H9 (cell line): ENCODE data around the gene VPREB3. TPM values are rescaled to one million over a fixed set of nuclear protein-coding genes. Genes with fewer than 3 reads are reported as not detected.

Experiments used
- DNase-seq: peaks from one replicate; pipeline ENCODE4 v3.0.0-alpha.2; 2017
- H2AFZ ChIP-seq: one replicate; pipeline ENCODE4 v1.6.1; 2013; ENCODE audit warnings: mild to moderate bottlenecking, low read length, control low read depth, moderate library complexity
- H2AK5ac ChIP-seq: 2 replicates; pipeline ENCODE4 v1.6.1; 2013; ENCODE audit warnings: low read length, control low read depth, mixed read lengths; ENCODE audit not compliant: insufficient read length
- H2BK120ac ChIP-seq: one replicate; pipeline ENCODE4 v1.6.1; 2013; ENCODE audit warnings: low read depth, mild to moderate bottlenecking, low read length, control low read depth, inconsistent platforms; ENCODE audit not compliant: poor library complexity, severe bottlenecking
- H2BK12ac ChIP-seq: 2 replicates; pipeline ENCODE4 v1.6.1; 2013; ENCODE audit warnings: low read length, control low read depth, mixed read lengths, low read depth; ENCODE audit not compliant: insufficient read length
- H2BK15ac ChIP-seq: 2 replicates; pipeline ENCODE4 v1.6.1; 2013; ENCODE audit warnings: low read depth, low read length, control low read depth
- H2BK20ac ChIP-seq: one replicate; pipeline ENCODE4 v1.6.1; 2013; ENCODE audit warnings: low read depth, mild to moderate bottlenecking, low read length, control low read depth, inconsistent platforms; ENCODE audit not compliant: poor library complexity, severe bottlenecking
- H2BK5ac ChIP-seq: 2 replicates; pipeline ENCODE4 v1.6.1; 2013; ENCODE audit warnings: low read length, control low read depth, mixed read lengths; ENCODE audit not compliant: insufficient read length
- H3K14ac ChIP-seq: 2 replicates; pipeline ENCODE4 v1.6.1; 2013; ENCODE audit warnings: low read length, control low read depth; ENCODE audit not compliant: insufficient read depth
- H3K18ac ChIP-seq: 2 replicates; pipeline ENCODE4 v1.6.1; 2013; ENCODE audit warnings: low read depth, mild to moderate bottlenecking, mixed read lengths, low read length, control low read depth; ENCODE audit not compliant: insufficient read length
- H3K23ac ChIP-seq: 2 replicates; pipeline ENCODE4 v1.6.1; 2013; ENCODE audit warnings: low read length, control low read depth, mixed read lengths, low read depth; ENCODE audit not compliant: insufficient read length
- H3K23me2 ChIP-seq: 2 replicates; pipeline ENCODE4 v1.6.1; 2013; ENCODE audit warnings: low read depth, mild to moderate bottlenecking, mixed read lengths, low read length, control low read depth; ENCODE audit not compliant: insufficient read length, poor library complexity, severe bottlenecking
- H3K27ac ChIP-seq: 2 replicates; pipeline ENCODE4 v1.5.1; 2013; ENCODE audit warnings: low read length, control low read depth, mixed read lengths, low read depth; ENCODE audit not compliant: insufficient read length
- H3K27me3 ChIP-seq: 2 replicates; pipeline ENCODE4 v1.6.1; 2013; ENCODE audit warnings: low read length, control low read depth, inconsistent platforms; ENCODE audit not compliant: insufficient read depth
- H3K4ac ChIP-seq: 2 replicates; pipeline ENCODE4 v1.6.1; 2013; ENCODE audit warnings: low read depth, mild to moderate bottlenecking, control low read depth, inconsistent platforms, low read length, moderate library complexity
- H3K4me1 ChIP-seq: 2 replicates; pipeline ENCODE4 v1.6.1; 2013; ENCODE audit warnings: low read length, control low read depth, inconsistent platforms; ENCODE audit not compliant: insufficient read depth
- H3K4me2 ChIP-seq: 2 replicates; pipeline ENCODE4 v1.6.1; 2013; ENCODE audit warnings: low read length, control low read depth, mixed read lengths; ENCODE audit not compliant: insufficient read length, insufficient read depth
- H3K56ac ChIP-seq: 2 replicates; pipeline ENCODE4 v1.6.1; 2013; ENCODE audit warnings: low read depth, mild to moderate bottlenecking, mixed read lengths, low read length, control low read depth; ENCODE audit not compliant: insufficient read length
- H3K79me1 ChIP-seq: 2 replicates; pipeline ENCODE4 v1.6.1; 2013; ENCODE audit warnings: low read depth, mild to moderate bottlenecking, moderate library complexity, low read length, control low read depth, inconsistent platforms; ENCODE audit not compliant: insufficient read depth, poor library complexity, severe bottlenecking
- H3K79me2 ChIP-seq: 2 replicates; pipeline ENCODE4 v1.6.1; 2013; ENCODE audit warnings: low read length, control low read depth, inconsistent platforms; ENCODE audit not compliant: insufficient read depth
- H3K9ac ChIP-seq: 2 replicates; pipeline ENCODE4 v1.6.1; 2013; ENCODE audit warnings: low read length, control low read depth, mixed read lengths; ENCODE audit not compliant: insufficient read length; ENCODE audit errors: extremely low read depth
- H3K9me3 ChIP-seq: one replicate; pipeline ENCODE4 v1.6.1; 2013; ENCODE audit warnings: low read depth, low read length, inconsistent platforms; ENCODE audit not compliant: control insufficient read depth
- H3T11ph ChIP-seq: one replicate; pipeline ENCODE4 v1.6.1; 2013; ENCODE audit warnings: mild to moderate bottlenecking, low read length, control low read depth, inconsistent platforms
- H4K20me1 ChIP-seq: one replicate; pipeline ENCODE4 v1.6.1; 2013; ENCODE audit not compliant: control insufficient read depth, insufficient read length, insufficient read depth
- H4K5ac ChIP-seq: 2 replicates; pipeline ENCODE4 v1.6.1; 2013; ENCODE audit warnings: low read depth, mild to moderate bottlenecking, mixed read lengths, low read length, control low read depth; ENCODE audit not compliant: insufficient read length
- H4K8ac ChIP-seq: replicated peaks from 2 replicates; pipeline ENCODE4 v1.6.1; 2013; ENCODE audit warnings: low read length, control low read depth, mixed read lengths, low read depth; ENCODE audit not compliant: insufficient read length
- H4K91ac ChIP-seq: 2 replicates; pipeline ENCODE4 v1.6.1; 2013; ENCODE audit warnings: low read depth, mild to moderate bottlenecking, moderate library complexity, mixed read lengths, low read length, control low read depth; ENCODE audit not compliant: insufficient read length
- H3K27ac Mint-ChIP-seq, 3 experiments: 2 replicates in 2 of 3; 3 replicates in 1 of 3; pipeline ENCODE4 v1.8.0; 2020 to 2021; ENCODE audit warnings: mixed read lengths in 3 of 3, mild to moderate bottlenecking in 1 of 3, moderate library complexity in 1 of 3
- H3K27me3 Mint-ChIP-seq: 2 replicates; pipeline ENCODE4 v1.8.0; 2021; ENCODE audit warnings: low read depth, mild to moderate bottlenecking, moderate library complexity, mixed read lengths
- H3K36me3 Mint-ChIP-seq, 3 experiments: 2 replicates in 2 of 3; 3 replicates in 1 of 3; pipeline ENCODE4 v1.8.0; 2020 to 2021; ENCODE audit warnings: low read depth in 3 of 3, mixed read lengths in 3 of 3; ENCODE audit not compliant: insufficient read depth in 1 of 3
- H3K4me1 Mint-ChIP-seq, 2 experiments: 2 replicates each; pipeline ENCODE4 v1.8.0; 2020; ENCODE audit warnings: mixed read lengths in 2 of 2
- H3K4me3 Mint-ChIP-seq, 2 experiments: 2 replicates in 1 of 2; 3 replicates in 1 of 2; pipeline ENCODE4 v1.8.0; 2020 to 2021; ENCODE audit warnings: mild to moderate bottlenecking in 2 of 2, mixed read lengths in 2 of 2, moderate library complexity in 1 of 2
- H3K9me3 Mint-ChIP-seq, 2 experiments: 2 replicates in 1 of 2; 3 replicates in 1 of 2; pipeline ENCODE4 v1.8.0; 2020; ENCODE audit warnings: mild to moderate bottlenecking in 2 of 2, mixed read lengths in 2 of 2, moderate library complexity in 1 of 2
- WGBS: extraction: QIAGEN DNeasy Blood & Tissue Kit; methylation state at CpG from one replicate; pipeline ENCODE4 v1.1.7; 2013; ENCODE audit warnings: missing lambda C conversion rate, low lambda C conversion rate, mixed read lengths; ENCODE audit not compliant: insufficient read length; ENCODE audit errors: extremely low coverage; 5-methylcytosine and 5-hydroxymethylcytosine counted together
- total RNA-seq: library from RNA; stranded (reverse); gene quantifications from 2 replicates; pipeline ENCODE4 v1.2.1, GENCODE V29; 2021
- TF ChIP-seq, protein P1 (sequence below): fragments of 200-600 bp; sonication (generic); conservative IDR thresholded peaks from 3 replicates; pipeline ENCODE4 v1.8.0; 2021; ENCODE audit warnings: antibody characterized with exemption, mild to moderate bottlenecking

The VPREB3 gene
- total RNA-seq, 1 experiment from 2014 or later = 0.50 TPM

DNA sequence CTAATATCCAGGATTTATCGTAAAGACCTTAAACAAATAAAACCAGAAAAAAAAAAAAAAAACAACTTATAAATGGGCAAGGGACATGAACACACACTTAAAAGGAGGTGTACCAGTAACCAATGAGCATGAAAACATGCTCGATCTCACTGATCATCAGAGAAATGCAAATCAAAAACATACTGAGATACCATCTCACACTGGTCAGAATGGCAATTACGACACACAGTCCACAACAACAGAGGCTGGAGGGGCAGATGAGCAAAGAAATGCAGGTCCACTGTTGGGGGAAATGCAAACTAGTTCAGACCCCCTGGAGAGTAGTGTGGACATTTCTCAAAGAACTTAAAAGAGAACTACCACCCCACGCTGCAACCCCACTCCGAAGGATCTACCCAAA, 50.2 kb downstream of the VPREB3 start:
- H4K5ac ChIP-seq = no peak overlapping the region
- peaks cover 28 to 74% (median 57%) of the 10 kb centered on the region in 3 experiments; a peak in 6 of 7 replicates for H3K36me3 Mint-ChIP-seq
- no peak overlapping the region for H3K14ac ChIP-seq
- H3K23me2 ChIP-seq = no peaks in the 10 kb centered on the region
- H4K91ac ChIP-seq = no peak overlapping the region
- no CpG with 5 or more reads among the region's 5 CpGs for WGBS
- no peak overlapping the region for H2BK12ac ChIP-seq
- H3K4me1 ChIP-seq = no peaks in the 10 kb centered on the region
- H3K9me3 Mint-ChIP-seq = no peaks in the 10 kb centered on the region
- H3K23ac ChIP-seq = no peak overlapping the region
- H3K4me2 ChIP-seq = no peak overlapping the region
- no peaks in the 10 kb centered on the region for H3K79me1 ChIP-seq
- no peak overlapping the region for H2BK5ac ChIP-seq
- H3K9ac ChIP-seq = no peak overlapping the region
- TF ChIP-seq, protein P1, sequence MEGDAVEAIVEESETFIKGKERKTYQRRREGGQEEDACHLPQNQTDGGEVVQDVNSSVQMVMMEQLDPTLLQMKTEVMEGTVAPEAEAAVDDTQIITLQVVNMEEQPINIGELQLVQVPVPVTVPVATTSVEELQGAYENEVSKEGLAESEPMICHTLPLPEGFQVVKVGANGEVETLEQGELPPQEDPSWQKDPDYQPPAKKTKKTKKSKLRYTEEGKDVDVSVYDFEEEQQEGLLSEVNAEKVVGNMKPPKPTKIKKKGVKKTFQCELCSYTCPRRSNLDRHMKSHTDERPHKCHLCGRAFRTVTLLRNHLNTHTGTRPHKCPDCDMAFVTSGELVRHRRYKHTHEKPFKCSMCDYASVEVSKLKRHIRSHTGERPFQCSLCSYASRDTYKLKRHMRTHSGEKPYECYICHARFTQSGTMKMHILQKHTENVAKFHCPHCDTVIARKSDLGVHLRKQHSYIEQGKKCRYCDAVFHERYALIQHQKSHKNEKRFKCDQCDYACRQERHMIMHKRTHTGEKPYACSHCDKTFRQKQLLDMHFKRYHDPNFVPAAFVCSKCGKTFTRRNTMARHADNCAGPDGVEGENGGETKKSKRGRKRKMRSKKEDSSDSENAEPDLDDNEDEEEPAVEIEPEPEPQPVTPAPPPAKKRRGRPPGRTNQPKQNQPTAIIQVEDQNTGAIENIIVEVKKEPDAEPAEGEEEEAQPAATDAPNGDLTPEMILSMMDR = no peak
- no peak overlapping the region for H3K56ac ChIP-seq
- H3T11ph ChIP-seq = no peak overlapping the region
- no peaks in the 10 kb centered on the region for H3K27me3 ChIP-seq
- H3K27me3 Mint-ChIP-seq = no peaks in the 10 kb centered on the region
- no peak for DNase-seq
- H3K79me2 ChIP-seq = no peaks in the 10 kb centered on the region
- no peak overlapping the region for H4K8ac ChIP-seq
- H3K4me1 Mint-ChIP-seq = no peaks in the 10 kb centered on the region
- no peaks in the 10 kb centered on the region for H4K20me1 ChIP-seq
- H2BK120ac ChIP-seq = no peak overlapping the region
- no peak overlapping the region for H2AK5ac ChIP-seq
- no peak overlapping the region for H2AFZ ChIP-seq
- no peak overlapping the region for H2BK20ac ChIP-seq
- no peak overlapping the region for H2BK15ac ChIP-seq
- no peak overlapping the region for H3K27ac Mint-ChIP-seq
- no peak overlapping the region for H3K27ac ChIP-seq
- H3K9me3 ChIP-seq = no peaks in the 10 kb centered on the region
- H3K4ac ChIP-seq = no peak overlapping the region
- H3K4me3 Mint-ChIP-seq = no peak overlapping the region
- no peak overlapping the region for H3K18ac ChIP-seq

Other genes with a start within 250 kb of the VPREB3 start
- gene IGLL1, start 174.1 kb downstream of the VPREB3 start, total RNA-seq = not detected in 2 replicates
- not detected in 2 replicates for gene DRICH1, start 122.1 kb downstream of the VPREB3 start, total RNA-seq
- gene RGL4, start 63.4 kb downstream of the VPREB3 start, total RNA-seq = not detected in 2 replicates
- 3.2 and 3.5 TPM in 2 replicates for gene ZNF70, start 3.3 kb downstream of the VPREB3 start, total RNA-seq
- gene C22orf15, start 8.6 kb upstream of the VPREB3 start, total RNA-seq = 0.81 and 1.8 TPM in 2 replicates
- 47.5 and 53.7 TPM in 2 replicates for gene CHCHD10, start 13.5 kb upstream of the VPREB3 start, total RNA-seq
- 4.9 and 5.3 TPM in 2 replicates for gene MMP11, start 18.4 kb upstream of the VPREB3 start, total RNA-seq
- 132 and 136 TPM in 2 replicates for gene SMARCB1, start 32.5 kb upstream of the VPREB3 start, total RNA-seq
- 9.0 and 9.8 TPM in 2 replicates for gene DERL3, start 84.6 kb upstream of the VPREB3 start, total RNA-seq
- 12.1 and 15.0 TPM in 2 replicates for gene SLC2A11, start 103.5 kb upstream of the VPREB3 start, total RNA-seq
- gene MIF, start 140.0 kb upstream of the VPREB3 start, total RNA-seq = 1,068 and 1,091 TPM in 2 replicates
- 4.5 and 4.7 TPM in 2 replicates for gene GSTT2B, start 206.8 kb upstream of the VPREB3 start, total RNA-seq
- not detected in 2 replicates for gene DDTL, start 212.5 kb upstream of the VPREB3 start, total RNA-seq
- gene DDT, start 220.0 kb upstream of the VPREB3 start, total RNA-seq = 177 and 185 TPM in 2 replicates
- gene GSTT2, start 225.7 kb upstream of the VPREB3 start, total RNA-seq = 0.22 and 0.24 TPM in 2 replicates